ENCODE measurements around the gene PNPLA1. TPM values are rescaled to one million over a fixed set of nuclear protein-coding genes. Genes with fewer than 3 reads are reported as not detected.

Gene PNPLA1
- total RNA-seq: 0.26 and 1.2 TPM in 2 replicates

GRCh38 chr6:36269834-36270705 is at the start of gene PNPLA1:
TSS of gene PNPLA1 (plus strand) at chr6:36270060. CDS start at chr6:36270460, 400 bp downstream.
- DNase-seq (ENCODE audit: low read depth): peak; percentile 62
- no peak for TF ChIP-seq CTCF (IDR thresholded peaks at IDR 0.05; ENCODE audit: insufficient read depth, low read length, severe bottlenecking)
- no peak for FAIRE-seq
- no peaks in the 10 kb centered on the region for H3K36me3 ChIP-seq (ENCODE audit: control insufficient read depth, insufficient read depth, low read length)
- H3K27me3 ChIP-seq (ENCODE audit: control insufficient read depth, insufficient read depth, low read length): no peaks in the 10 kb centered on the region
- no peak within 1 kb of the TSS for H3K4me3 ChIP-seq (ENCODE audit: low read depth, low read length)

- TF ChIP-seq CTCF (IDR thresholded peaks at IDR 0.05; ENCODE audit: insufficient read depth, low read length, severe bottlenecking): no peak
- no peaks in the 10 kb centered on the region for H3K27me3 ChIP-seq (ENCODE audit: control insufficient read depth, insufficient read depth, low read length)
- no peak for FAIRE-seq
- H3K36me3 ChIP-seq (ENCODE audit: control insufficient read depth, insufficient read depth, low read length): peaks cover 20% of the 10 kb centered on the region
- H3K4me3 ChIP-seq (ENCODE audit: low read depth, low read length): no peak overlapping the region
- DNase-seq (ENCODE audit: low read depth): no peak
Observed at GRCh38 chr6:36220226-36220625, 49.6 kb upstream of the PNPLA1 start.

- peaks cover 20% of the 10 kb centered on the region for H3K36me3 ChIP-seq (ENCODE audit: control insufficient read depth, insufficient read depth, low read length)
- FAIRE-seq (no peak), DNase-seq (ENCODE audit: low read depth) (no peak)
- no peak for TF ChIP-seq CTCF (IDR thresholded peaks at IDR 0.05; ENCODE audit: insufficient read depth, low read length, severe bottlenecking)
- no peaks in the 10 kb centered on the region for H3K27me3 ChIP-seq (ENCODE audit: control insufficient read depth, insufficient read depth, low read length)
- no peak overlapping the region for H3K4me3 ChIP-seq (ENCODE audit: low read depth, low read length)
Observed at GRCh38 chr6:36221674-36222073, 48.2 kb upstream of the PNPLA1 start.

GRCh38 chr6:36222924-36223323 is 46.9 kb upstream of the PNPLA1 start:
- no peak for FAIRE-seq
- no peak for TF ChIP-seq CTCF (IDR thresholded peaks at IDR 0.05; ENCODE audit: insufficient read depth, low read length, severe bottlenecking)
- Histone ChIP-seq H3K36me3 (ENCODE audit: control insufficient read depth, insufficient read depth, low read length) (peaks cover 11% of the 10 kb centered on the region), H3K27me3 (ENCODE audit: control insufficient read depth, insufficient read depth, low read length) (no peaks in the 10 kb centered on the region), H3K4me3 (ENCODE audit: low read depth, low read length) (no peak overlapping the region)
- no peak for DNase-seq (ENCODE audit: low read depth)

- Histone ChIP-seq H3K4me3 (ENCODE audit: low read depth, low read length) (no peak overlapping the region), H3K36me3 (ENCODE audit: control insufficient read depth, insufficient read depth, low read length) (peaks cover 13% of the 10 kb centered on the region), H3K27me3 (ENCODE audit: control insufficient read depth, insufficient read depth, low read length) (no peaks in the 10 kb centered on the region)
- TF ChIP-seq CTCF (IDR thresholded peaks at IDR 0.05; ENCODE audit: insufficient read depth, low read length, severe bottlenecking): no peak
- FAIRE-seq: no peak
- no peak for DNase-seq (ENCODE audit: low read depth)
Observed at GRCh38 chr6:36223706-36224105, 46.2 kb upstream of the PNPLA1 start.
